ENCODE measurements around the gene KCNQ1. TPM values are rescaled to one million over a fixed set of nuclear protein-coding genes. Genes with fewer than 3 reads are reported as not detected.

The KCNQ1 gene
- total and polyA plus RNA-seq, 9 of the 15 experiments (the other 6 are each of a cell fraction or from before 2014, with no cell fraction given): 0.44 TPM; not detected in 8

DNA sequence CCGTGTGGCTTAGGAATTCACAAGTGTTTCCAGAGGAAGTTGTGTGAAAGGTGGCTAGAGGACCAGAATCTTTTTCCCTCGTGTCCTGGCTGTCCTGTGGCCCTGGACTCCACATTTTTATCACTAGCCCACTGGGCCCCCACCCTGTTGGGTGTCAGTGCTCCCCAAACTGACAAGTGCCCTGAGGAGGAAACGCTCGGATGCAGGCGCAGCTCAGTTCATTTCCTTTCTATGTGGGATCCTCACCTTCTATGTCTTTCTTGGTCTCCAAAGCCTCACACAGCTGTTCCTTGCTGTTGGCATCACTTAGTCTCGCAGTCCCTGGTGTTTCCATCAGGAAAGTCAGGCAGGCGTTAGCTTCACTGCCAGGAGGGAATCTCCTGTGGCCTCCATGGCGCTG lies 323.0 kb downstream of the KCNQ1 start:
- no peak for FAIRE-seq
- peak overlapping the region; percentile 46; the same call in 1 of the 2 replicates for H2AFZ ChIP-seq (ENCODE audit: low read depth, low read length)
- BruUV-seq (replicated peaks): no TSS peak
- 72% methylated on average over 8 of the region's 8 CpGs for WGBS (ENCODE audit: insufficient coverage, low coverage, missing lambda C conversion rate)
- in situ Hi-C loops (cut with MboI): no loop called here
- H4K20me1 ChIP-seq (replicated peaks; ENCODE audit: control insufficient read depth, insufficient read depth, low read length): no peaks in the 10 kb centered on the region
- no peaks in the 10 kb centered on the region for H3K27me3 ChIP-seq (ENCODE audit: control insufficient read depth in 2 of 2, insufficient read depth in 2 of 2, low read length in 2 of 2)
- CTCF ChIA-PET (ENCODE audit: low intra/inter-chr PET ratio): no interaction called here
- H3K4me1 ChIP-seq (replicated peaks in 1 of 2; ENCODE audit: control insufficient read depth in 2 of 2, insufficient read depth in 2 of 2, low read length in 2 of 2): peaks cover 9 to 36% of the 10 kb centered on the region in 2 experiments; a peak in 4 of 5 replicates
- H3K9ac ChIP-seq (ENCODE audit: insufficient read depth in 1 of 2, low read depth in 2 of 2, low read length in 2 of 2): no peak overlapping the region
- H3K36me3 ChIP-seq (ENCODE audit: control insufficient read depth, insufficient read depth, low read length): no peaks in the 10 kb centered on the region
- no peak overlapping the region for H3K4me3 ChIP-seq
- no peak overlapping the region for H3K27ac ChIP-seq (ENCODE audit: extremely low read depth, low read depth, low read length)
- POLR2A ChIA-PET: interaction anchor here (0.8 to 1.6 kb wide), 3 partner anchors 11 to 68 kb away, joined by 3 to 9 read pairs (median 4); partner anchors contain the start of gene KCNQ1OT1
- no peaks in the 10 kb centered on the region for H3K9me3 ChIP-seq (replicated peaks; ENCODE audit: control insufficient read depth, insufficient read depth, low read depth, low read length)
- no peaks in the 10 kb centered on the region for H3K79me2 ChIP-seq (ENCODE audit: control insufficient read depth, insufficient read depth, low read length)
- no peak for ATAC-seq
- intact Hi-C loops (cut with micrococcal nuclease): no loop called here
- no peak overlapping the region for H3K4me2 ChIP-seq (ENCODE audit: insufficient read depth, low read length)
- no peak for DNase-seq (ENCODE audit: extremely low read depth in 1 of 4, low spot score in 3 of 4)
- H3K9me1 ChIP-seq (ENCODE audit: control insufficient read depth, insufficient read depth, low read length): peaks cover 3% of the 10 kb centered on the region
- TF ChIP-seq E2F5 (CRISPR knock-in tag; IDR thresholded peaks at IDR 0.05) (no peak), TFAM (CRISPR knock-in tag; conservative IDR thresholded peaks at IDR 0.05) (no peak), PCBP1 (IDR thresholded peaks at IDR 0.05; ENCODE audit: low read depth, low read length, poor library complexity, severe bottlenecking) (no peak), ETS2 (tag; IDR thresholded peaks at IDR 0.05; ENCODE audit: borderline replicate concordance, poor library complexity, severe bottlenecking) (no peak), ZNF644 (tag; IDR thresholded peaks at IDR 0.05; ENCODE audit: low read depth) (no peak), NEUROD1 (IDR thresholded peaks at IDR 0.05; ENCODE audit: borderline replicate concordance, low read depth, low read length, partially characterized antibody) (no peak), NONO (IDR thresholded peaks at IDR 0.05; ENCODE audit: low read depth in 2 of 2, low read length in 1 of 2) (no peak), ARID2 (IDR thresholded peaks at IDR 0.05) (no peak), ZNF311 (CRISPR knock-in tag; IDR thresholded peaks at IDR 0.05) (no peak), KHSRP (IDR thresholded peaks at IDR 0.05) (no peak), ARHGAP35 (IDR thresholded peaks at IDR 0.05; ENCODE audit: partially characterized antibody) (no peak), E4F1 (CRISPR knock-in tag; IDR thresholded peaks at IDR 0.05; ENCODE audit: borderline replicate concordance) (no peak)
- TF ChIP-seq, protein P1, sequence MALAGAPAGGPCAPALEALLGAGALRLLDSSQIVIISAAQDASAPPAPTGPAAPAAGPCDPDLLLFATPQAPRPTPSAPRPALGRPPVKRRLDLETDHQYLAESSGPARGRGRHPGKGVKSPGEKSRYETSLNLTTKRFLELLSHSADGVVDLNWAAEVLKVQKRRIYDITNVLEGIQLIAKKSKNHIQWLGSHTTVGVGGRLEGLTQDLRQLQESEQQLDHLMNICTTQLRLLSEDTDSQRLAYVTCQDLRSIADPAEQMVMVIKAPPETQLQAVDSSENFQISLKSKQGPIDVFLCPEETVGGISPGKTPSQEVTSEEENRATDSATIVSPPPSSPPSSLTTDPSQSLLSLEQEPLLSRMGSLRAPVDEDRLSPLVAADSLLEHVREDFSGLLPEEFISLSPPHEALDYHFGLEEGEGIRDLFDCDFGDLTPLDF (CRISPR knock-in tag; IDR thresholded peaks at IDR 0.05): no peak
- TF ChIP-seq, protein P2, sequence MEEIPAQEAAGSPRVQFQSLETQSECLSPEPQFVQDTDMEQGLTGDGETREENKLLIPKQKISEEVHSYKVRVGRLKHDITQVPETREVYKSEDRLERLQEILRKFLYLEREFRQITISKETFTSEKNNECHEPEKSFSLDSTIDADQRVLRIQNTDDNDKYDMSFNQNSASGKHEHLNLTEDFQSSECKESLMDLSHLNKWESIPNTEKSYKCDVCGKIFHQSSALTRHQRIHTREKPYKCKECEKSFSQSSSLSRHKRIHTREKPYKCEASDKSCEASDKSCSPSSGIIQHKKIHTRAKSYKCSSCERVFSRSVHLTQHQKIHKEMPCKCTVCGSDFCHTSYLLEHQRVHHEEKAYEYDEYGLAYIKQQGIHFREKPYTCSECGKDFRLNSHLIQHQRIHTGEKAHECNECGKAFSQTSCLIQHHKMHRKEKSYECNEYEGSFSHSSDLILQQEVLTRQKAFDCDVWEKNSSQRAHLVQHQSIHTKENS (CRISPR knock-in tag; IDR thresholded peaks at IDR 0.05): no peak
- TF ChIP-seq, protein P3, sequence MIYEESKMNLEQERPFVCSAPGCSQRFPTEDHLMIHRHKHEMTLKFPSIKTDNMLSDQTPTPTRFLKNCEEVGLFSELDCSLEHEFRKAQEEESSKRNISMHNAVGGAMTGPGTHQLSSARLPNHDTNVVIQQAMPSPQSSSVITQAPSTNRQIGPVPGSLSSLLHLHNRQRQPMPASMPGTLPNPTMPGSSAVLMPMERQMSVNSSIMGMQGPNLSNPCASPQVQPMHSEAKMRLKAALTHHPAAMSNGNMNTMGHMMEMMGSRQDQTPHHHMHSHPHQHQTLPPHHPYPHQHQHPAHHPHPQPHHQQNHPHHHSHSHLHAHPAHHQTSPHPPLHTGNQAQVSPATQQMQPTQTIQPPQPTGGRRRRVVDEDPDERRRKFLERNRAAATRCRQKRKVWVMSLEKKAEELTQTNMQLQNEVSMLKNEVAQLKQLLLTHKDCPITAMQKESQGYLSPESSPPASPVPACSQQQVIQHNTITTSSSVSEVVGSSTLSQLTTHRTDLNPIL (CRISPR knock-in tag; IDR thresholded peaks at IDR 0.05): no peak
